Lung microvascular endothelial cell (primary cell): ENCODE results near the gene KCNK5. TPM values are rescaled to one million over a fixed set of nuclear protein-coding genes. Genes with fewer than 3 reads are reported as not detected.
A peak's percentile ranks its signal among the peaks of the same experiment; 100 is the strongest.

Experiments used
- DNase-seq, 2 donors: peaks; one replicate each; pipeline versions ENCODE4 v3.0.0 to v3.0.0-alpha.2; 2010; ENCODE audit warnings: low read depth in 2 of 2
- total RNA-seq: library from RNA; depleted of rRNA; stranded (reverse); fragments of >200 nt; gene quantifications from 2 replicates; pipeline ENCODE4 v1.2.1, GENCODE V29; 2014

Gene KCNK5
- total RNA-seq, 1 donor from 2014 or later: under 0.01 TPM

DNA sequence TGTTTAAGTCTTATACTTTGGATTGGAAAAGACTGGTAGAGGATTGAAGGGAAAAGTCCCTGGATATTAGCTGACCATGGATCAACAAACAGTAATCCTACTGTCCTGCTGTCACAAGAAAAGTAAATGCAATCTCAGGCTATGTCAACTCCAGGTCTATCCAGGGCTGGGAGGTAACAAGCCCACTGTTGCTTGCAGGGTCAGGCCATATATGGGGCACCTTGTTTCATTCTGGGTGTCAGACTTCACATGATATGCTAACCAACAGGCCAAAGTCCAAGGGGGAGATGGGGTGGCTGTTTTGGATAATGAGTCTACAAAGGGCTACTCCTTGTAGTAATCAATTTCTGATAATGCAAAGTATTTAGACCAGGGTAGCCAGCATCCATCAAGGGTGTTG is 30.7 kb downstream of the KCNK5 start:
- no peak for DNase-seq

DNA sequence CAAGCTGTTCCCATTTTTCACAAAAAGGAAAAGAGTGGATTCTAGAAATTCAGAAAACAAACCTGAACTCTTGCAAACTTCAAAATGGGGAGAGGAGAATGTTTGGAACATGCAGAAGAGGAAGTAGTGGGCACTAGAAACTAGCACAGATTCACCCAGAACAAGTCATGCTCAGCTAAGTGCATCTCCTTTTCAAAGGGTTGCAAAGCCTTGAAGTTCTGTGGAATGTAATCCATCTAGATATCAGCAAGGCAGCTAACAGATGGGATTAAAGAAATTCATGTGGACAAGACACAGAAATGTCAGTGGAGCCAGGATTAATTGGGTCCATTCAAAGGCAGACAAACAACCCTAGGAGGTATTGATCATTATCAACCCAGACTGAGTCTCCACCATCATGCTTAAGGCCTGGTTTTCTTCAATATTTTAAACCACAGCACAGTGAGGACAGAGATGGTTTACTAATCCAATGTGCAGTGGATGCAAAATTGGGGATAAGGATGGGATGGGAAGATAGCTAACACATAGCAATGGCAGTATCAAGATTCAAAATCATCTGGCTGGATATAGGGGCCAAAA is 31.3 kb downstream of the KCNK5 start:
- DNase-seq: no peak

DNA sequence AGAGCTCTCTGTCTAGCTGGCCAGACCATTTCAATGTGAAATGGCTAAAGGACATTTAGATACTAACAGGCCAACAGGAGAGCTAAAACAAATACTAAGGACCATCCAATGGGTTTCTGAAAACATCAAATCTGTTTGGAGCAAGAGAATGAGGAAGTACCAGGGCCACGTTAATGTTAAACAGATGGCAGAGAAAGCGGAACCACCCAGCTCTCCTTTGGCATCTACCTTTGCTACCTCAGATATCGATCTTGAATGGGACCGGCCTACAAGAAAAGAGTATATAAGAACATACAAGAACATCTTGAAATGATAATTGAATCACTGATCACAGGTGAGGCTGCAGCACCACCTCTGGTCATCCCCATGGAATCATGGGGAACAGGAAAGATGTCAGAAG is 31.8 kb downstream of the KCNK5 start:
- DNase-seq: no peak

GRCh38 chr6:39196673-39197091 is 32.6 kb downstream of the KCNK5 start:
- DNase-seq: no peak

- no peak for DNase-seq
Observed at GRCh38 chr6:39195792-39196385, 33.4 kb downstream of the KCNK5 start.

- no peak for DNase-seq
Observed at GRCh38 chr6:39194466-39194865, 34.8 kb downstream of the KCNK5 start.

DNA sequence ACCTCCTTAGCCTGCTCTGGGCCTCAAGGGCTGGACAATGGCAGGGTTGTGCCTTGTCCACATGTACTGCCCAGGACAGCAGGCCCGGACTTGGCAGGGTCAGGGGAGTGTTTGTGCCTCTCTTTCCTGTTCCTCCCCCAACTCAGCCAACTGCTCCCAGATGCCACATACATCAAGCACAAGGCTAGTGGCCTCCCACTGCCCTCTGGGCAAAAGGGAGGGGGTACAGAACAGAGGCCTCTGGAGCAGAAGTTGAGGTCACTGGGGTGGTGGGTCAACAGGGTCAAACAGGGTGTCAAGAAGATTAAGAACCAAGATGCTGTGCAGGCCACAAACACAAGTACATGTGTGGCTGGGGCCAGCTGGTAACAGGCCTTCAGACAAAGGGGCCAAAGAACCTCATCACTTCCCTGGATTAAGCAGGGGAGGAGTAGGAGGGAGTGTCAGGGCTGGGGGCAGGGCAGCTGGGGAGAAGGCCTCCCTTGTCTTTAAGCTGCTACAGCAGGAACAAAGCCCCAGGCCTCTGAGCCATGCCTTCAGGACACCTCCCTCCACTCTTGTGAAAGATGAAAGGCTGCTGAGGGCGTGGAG is 36.0 kb downstream of the KCNK5 start:
- no peak for DNase-seq

- DNase-seq: no peak
Observed at GRCh38 chr6:39192736-39193135, 36.5 kb downstream of the KCNK5 start.

- no peak for DNase-seq
Observed at GRCh38 chr6:39191236-39191930, 37.9 kb downstream of the KCNK5 start.

DNA sequence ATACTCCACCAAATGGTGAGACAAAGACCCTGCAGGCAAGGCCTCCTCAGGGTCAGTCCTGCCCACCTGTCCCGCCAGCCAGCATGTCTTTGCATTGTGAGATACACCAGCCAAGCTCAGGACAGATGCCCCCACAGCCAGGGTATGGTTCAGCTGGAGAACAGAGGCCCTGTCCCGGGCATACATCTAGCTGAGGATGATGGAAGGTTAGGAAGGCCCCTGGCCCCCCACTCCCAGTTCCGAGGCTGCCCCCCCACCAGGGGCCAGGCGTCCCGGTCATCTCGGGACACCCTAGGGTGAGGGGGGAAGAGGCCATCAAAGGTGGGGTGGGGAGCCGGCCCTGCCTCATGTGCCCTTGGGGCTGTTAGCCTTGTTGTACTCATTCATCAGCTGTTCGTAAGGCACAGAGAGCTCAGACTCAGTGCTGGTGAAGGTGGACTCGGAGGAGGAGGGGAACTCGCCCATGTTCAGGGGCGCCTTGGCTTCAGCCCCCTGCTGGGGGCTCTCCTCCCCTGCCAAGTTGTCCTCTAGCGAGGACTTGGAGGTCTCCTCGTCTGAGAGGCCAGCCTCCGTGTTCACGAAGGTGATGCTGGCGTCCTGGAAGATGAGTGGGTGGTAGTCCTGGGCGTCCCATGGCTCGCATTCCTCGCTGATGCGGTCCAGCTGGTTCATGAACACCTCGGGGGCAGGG is 38.6 kb downstream of the KCNK5 start:
- no peak for DNase-seq

- peak; percentile 7 to 23 for DNase-seq
Observed at GRCh38 chr6:39189915-39190544, 39.2 kb downstream of the KCNK5 start.

DNA sequence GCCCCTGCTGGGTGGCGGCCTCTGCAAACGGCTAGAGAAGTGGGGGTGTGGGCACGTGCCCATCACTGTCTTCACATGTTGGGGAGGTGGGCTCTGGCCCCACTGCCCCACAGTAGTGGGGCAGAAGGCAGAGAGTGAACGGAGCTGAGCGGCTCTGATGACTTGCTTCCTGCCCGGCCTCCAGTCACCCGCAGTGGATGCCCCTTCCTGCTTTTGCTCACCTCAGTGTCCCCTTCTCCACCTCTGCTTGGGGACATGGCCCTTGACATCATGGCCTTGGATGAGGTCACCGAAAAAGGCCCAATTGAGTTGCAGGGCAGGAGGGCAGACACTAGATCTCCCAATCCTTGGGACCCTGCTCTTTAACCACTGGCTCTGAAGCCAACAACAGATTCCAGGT is 40.1 kb downstream of the KCNK5 start:
- DNase-seq: no peak

DNA sequence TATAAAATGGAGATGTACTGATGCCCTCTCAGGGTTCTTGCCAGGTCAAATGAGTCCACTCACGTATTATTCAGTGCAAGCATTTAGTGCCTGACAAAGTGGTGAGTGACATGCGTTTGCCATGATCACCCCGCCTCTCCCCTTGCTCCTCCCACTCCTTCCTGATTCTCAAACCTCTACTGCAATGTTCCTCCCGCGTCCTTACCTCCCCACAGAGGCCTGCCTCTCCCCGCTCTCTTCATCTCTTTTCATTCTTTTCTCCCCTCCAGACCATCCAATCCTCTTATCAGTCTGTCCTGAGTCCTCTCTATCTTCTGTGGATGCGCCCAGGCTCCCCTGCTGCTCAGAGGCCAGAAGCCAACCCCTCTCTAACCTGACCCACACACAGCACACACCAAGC is 40.7 kb downstream of the KCNK5 start:
- no peak for DNase-seq

DNA sequence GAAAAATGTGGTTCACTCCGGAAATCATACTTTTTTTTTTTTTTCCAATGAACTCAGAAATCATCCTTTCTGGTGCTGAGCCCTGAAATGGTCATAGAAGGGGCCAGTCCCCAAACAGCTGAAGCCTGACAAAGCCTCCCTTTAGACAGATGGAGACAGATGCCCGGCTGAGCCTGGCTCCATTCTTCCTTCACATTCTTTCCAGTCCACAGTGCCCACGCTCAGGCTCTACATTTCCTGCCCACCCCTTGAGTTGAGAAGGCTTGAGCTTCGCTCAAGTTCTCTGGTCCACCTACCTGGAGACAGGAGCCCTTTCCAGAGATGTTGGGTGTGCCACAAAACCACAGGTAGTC is 41.2 kb downstream of the KCNK5 start:
- DNase-seq: no peak

DNA sequence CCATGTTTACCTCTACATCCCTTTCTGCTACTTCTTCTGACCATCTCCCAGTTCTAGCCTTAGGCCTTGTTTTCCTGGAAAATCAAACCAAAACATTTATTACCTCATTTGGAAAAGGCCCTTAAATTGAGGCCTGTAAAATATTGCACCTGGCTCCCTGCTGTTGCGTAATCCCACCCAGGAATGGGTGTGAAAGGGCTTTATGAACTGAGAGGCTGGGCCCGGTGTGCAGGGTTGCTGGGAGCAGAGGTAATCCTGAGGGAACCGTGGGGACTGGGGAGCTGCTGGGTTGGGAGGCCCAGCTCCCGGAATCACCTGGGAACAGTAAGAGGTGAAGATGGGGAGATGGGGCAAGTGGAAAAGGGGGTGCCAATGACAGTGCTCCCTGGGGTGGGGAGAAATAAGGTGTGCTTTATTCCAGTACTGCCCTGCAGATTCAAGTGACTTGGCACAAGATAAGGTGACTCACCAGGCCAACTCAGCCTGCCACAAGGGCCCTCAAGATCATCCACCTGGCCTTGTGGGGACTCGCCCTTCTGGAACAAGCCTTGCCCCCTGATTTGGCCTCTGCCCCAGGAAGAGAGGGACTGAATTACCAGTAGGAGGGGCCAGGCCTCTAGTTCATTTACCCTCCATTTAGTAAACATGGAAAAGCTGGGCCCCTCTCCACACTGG is 44.2 kb downstream of the KCNK5 start:
- DNase-seq: no peak

DNA sequence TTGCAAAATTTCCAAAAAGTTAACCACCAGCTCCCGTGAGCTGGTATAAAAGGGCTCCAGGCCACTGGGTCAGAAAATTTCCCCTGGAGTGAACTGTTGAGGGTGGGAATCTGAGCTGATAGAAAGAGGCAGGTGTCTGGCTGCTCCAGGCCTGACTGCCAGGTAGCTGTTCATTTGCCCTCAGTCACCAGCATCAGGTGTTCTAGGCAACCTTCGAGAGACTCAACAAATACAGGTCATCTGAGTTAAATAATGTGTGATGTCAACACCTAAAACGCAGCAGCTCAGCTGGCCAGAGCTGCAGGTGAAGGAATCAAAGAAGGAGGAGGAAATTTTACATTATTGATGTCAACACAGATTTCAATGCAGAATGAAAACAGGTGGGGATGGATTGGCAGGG is 46.7 kb downstream of the KCNK5 start:
- DNase-seq: no peak

DNA sequence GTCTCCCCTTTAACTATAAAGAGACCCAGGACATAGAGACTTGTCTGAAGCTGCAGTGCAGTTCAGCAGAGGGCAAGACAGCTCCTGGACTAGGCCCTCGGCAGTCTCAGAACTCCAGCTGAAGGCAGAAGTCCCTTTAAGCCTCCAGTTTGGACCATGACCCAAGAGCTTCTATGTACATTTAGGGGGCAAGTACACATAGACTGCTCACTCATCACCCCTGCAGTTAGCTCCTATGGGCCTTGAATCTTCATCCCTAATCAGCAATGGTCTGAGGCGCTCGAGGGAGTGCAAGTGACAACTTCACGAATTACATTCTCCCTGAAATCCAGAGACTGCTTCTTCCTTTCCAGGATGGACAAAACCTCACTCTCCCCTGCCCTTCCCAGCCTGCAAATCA is 47.4 kb downstream of the KCNK5 start:
- no peak for DNase-seq

GRCh38 chr6:39181333-39181732 is 47.9 kb downstream of the KCNK5 start:
- DNase-seq: no peak

DNA sequence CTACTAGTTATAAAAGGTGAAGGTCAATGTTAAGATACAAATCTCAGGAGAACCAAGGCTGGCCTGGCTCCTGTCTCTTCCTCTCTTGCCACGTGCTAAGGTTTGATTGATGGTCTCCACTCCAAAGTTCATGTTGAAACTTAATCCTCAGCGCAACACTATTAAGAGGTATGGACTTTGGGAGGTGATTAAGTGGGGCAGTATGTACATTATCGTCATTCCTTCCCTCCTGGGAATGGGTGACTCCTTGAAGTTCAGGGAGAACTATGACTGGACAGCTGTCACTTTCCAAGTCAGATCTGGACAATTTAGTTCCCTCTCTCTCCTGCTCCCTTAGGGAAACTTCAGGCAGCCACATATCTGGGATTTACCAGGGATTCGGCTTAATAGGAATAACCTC is 50.5 kb downstream of the KCNK5 start:
- DNase-seq: no peak

DNA sequence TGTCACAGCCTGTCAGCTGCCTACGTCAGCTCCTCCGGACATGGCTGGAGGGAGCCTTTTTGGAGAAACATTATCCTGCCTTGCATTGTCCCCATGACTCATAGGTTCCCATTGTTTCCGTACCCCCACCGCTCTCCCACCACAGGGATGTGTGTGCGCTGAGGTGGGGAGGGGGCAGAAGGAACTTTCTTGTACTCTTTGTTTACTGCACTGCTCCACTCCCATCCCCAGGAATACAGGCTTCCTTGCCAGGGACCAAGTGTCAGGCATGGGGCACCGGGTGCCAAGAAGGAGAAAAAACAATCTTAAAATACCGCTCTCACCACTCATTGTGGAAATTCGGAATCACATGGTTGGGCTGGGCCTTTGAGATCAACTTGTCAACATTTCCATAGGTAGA is 51.0 kb downstream of the KCNK5 start:
- DNase-seq: no peak

DNA sequence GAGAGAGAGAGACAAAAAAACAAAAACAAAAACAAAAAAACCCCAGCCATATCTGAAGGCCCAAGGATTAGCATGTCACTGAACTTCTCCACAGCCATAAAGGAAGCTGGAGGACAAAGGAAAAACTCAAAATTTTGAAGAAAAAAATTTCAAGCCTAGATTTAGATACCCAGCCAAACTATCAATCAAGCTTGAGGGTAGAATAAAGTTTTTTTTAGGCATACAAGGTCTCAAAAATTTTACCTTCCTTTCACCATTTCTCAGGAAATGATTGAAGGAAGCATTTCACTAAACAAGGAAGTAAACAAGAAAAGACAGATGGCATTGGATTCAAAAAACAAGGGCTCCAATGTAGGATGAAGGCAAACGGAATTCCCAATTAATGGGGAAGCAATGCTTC is 52.1 kb downstream of the KCNK5 start:
- no peak for DNase-seq
